HG03521 (cell line): ENCODE measurements around the gene LPP.
A peak's percentile ranks its signal among the peaks of the same experiment; 100 is the strongest.

Source experiments
- ATAC-seq: cut with Tn5 transposase; IDR thresholded peaks from one replicate; pipeline ENCODE4 v1.9.1; 2021; ENCODE audit warnings: mild to moderate bottlenecking, moderate library complexity; ENCODE audit not compliant: unreplicated experiment

Gene LPP

DNA sequence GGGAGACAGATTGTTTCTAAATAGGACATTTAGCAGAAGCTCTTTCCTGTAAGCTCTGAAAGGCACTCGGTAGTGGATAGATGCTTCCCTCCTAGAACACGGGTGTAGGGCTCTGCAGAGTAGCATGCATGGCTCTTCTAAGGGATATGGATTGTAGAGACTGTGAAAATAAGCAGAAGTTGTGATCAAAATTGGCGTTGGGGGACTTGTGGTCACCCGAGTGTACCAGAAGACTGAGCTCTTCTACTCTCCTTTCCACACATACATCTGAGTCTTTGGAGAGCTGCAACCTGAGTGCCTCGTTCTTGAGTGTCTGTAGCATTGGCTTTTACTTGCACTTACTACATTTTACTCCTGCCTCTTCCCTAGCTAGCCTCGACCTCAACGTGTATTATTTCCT lies 197.7 kb downstream of the LPP start:
- ATAC-seq = no peak

GRCh38 chr3:188352196-188352927 lies 198.4 kb downstream of the LPP start:
- no peak for ATAC-seq

DNA sequence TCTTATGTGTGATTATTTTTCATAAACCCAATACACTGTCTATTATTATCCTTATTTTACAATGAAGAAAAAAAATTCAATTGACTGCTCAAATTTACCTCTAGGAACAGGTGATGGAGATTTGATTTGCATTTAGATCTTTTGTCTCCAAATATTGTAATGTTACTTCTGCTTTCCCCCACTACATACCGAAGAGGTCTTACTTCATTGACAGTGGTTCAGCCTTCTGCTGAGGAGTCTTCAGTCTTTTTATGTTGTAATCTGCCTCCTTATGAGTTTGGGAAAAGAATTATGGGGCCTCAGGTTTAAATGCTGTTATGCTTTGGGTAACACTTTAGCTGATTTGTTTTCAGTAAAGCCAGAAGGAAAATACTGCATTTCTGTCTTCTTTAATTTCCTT lies 199.5 kb downstream of the LPP start:
- no peak for ATAC-seq

DNA sequence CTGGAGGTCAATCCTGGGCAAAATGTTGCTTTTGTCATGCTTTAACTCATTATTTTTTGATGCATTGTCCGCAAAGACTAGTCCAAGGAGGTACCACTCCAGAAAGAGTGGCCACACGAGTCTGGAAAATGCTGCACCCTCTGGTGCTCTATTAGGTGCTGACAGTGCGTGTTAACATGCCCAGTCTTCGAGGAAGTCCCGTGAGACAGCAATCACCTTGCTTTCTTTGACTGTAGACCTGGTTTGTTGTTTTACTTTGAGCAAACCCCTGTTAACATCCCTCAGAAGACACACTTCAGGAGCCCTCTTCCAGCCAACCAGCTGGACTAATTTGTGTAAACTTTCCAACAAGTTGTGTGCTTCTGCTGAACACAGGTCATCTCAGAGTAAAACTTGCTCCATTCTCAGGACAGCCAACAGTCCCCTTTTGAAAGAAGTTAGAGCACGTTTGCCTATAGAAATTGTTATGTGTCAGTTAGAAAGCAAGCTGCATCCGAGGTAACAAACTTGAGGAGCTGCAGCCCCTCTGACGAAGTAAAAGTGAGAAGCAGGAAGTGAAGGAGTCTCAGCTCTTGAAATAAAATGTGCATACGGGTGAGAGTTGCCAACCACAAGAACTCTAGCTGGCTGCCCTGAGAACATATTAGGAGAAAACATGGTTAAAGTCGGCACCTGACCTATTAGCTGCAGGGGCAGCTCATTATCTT lies 205.0 kb downstream of the LPP start:
- no peak for ATAC-seq

DNA sequence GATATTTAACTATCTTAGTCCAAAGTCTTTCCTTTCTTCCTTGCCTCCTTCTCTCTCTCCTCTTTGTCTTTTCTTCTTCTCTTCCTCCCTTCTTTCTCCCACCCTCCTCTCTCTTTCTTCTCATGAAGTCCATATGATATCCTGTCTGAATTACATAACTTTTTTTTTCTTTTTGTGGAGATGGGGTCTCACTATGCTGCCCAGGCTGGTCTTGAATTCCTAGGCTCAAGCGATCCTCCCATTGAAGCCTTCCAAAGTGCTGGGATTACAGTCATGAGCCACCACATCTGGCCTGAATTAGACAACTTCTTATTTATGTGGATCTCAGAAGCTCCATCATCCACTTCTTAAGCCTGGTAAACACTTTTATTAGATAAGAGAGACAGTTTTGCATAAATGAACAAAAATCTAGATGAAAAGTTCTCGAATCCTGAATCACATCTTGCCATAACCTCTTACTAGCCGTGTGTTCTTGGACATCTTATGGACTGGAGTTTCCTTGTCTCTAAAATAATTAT lies 206.5 kb downstream of the LPP start:
- no peak for ATAC-seq

GRCh38 chr3:188361888-188362287 lies 207.9 kb downstream of the LPP start:
- no peak for ATAC-seq

DNA sequence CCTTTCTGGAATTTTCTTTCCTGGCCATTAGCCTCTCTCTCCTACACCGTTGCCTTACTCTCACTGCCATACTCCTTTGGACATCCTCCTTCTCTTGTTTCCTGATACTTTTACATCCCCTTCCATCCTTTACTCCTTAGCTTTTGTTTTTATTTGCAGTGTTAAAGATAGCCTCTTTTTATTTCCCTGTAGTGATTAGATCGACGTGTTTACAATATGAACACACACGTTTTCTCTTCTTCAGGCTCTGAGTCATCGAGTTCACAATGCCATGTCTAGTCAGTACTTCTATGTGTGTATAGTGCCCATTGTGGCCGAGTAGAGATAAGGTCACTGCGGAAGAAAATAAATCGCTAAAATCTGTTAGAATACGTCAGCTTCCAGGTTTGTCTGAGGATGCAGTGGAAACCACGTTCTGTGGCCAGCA lies 208.5 kb downstream of the LPP start:
- ATAC-seq = no peak

DNA sequence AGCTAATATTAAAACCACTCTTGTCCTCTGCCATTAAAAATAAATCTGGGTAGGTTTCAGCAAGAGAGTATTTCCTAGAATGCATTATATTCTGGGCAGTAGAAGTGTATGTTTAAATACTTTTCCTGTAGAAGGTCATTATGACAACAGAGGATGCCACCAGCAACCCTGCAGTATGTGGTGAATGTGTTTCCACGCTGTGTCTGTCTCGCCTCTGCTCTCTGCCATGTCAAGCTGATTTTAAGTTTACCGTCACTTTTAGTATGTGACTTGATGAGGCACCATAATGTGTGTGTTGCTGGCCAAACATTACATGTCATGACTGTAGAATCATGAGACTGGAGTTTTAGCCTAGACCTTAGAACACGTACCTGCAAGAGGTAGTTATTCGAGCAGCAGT lies 211.2 kb downstream of the LPP start:
- ATAC-seq = no peak

- ATAC-seq = no peak
These were observed 212.2 kb downstream of the LPP start for GRCh38 chr3:188365988-188366698.

DNA sequence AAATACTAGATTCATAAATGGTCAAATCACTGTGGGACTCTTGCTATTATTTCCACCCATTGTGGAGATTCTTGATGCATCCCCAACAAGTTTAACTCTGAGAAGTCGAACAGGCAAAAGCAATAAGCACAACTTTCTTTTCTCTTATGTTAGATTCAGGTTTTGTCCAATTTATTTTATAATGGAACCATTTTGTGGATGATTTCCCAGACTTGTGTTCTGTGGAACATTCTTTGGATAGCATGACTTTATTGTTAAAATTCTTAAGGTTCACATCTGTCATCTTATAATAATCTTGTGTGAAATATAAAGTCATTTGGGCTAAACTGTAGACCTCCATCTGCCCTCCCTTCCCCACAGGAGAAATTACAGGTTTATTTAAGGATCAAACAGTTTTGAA lies 213.7 kb downstream of the LPP start:
- ATAC-seq = no peak

DNA sequence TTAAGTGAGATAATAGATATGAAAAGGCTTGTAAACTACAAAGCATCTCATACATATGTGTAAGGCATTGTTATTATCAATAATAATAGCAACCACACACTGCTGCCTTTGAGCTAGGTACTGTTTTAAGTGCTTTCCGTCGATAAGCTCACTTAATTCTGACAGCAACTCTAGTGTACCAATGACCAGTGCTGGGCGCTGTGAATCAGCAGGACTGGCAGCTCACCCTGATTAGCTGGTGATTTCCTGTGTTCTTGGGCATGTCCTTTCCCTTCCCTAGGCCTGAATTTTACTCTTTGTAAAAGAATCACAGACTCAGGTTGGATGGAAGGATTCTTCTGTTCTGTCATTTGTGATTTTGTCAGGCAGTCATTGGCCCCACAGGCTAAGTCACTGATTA lies 215.6 kb downstream of the LPP start:
- ATAC-seq = no peak

DNA sequence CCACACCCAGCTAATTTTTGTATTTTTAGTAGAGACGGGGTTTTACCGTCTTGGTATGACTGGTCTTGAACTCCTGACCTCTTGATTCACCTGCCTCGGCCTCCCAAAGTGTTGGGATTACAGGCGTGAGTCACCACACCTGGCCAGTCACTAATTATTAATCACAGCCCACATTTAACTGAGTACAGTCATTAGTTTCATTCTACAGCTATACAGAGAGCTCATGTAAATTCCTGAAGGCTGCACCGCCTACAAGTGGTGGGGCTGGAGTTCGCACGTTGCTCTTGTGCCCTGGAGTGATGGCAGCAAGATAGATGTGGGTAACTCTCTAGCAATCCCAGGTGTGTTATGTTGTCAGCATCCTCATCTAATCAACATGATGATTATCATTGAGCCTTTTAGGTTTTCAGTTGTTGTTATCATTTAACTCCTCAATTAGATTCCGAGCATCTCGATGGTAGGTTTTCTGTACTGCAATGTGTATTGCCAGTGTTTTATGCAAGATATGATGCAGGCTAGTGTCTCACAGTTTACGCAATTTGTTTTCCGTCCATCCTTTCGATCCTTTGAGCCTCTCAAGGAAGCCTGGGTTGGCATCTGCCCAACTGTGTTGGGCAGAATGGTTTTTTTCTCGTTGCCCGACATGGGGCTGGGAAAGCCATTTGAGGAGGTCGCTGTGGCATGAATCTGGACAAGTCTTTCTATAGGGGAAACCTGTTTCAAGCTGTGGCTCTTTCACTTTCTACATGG lies 216.3 kb downstream of the LPP start:
- ATAC-seq = no peak

DNA sequence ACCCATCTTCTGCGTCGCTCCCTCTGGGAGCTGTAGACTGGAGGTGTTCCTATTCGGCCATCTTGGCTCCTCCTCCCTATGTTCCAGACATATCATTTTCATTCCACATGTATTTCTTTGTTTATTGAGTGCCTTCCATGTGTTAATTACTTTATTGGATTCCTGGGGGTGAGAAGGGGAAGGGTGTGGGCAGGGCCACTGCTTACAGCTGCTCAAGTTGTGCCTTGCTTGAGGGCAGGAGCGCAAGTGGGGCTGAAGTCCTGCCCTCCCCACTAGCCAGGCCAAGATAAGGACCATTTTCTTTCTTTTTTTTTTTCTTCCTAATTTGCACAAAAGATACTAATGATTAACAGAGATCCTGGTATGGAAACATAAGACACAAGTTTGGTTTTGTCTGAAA lies 224.8 kb downstream of the LPP start:
- no peak for ATAC-seq

GRCh38 chr3:188380252-188380651 lies 226.3 kb downstream of the LPP start:
- ATAC-seq = no peak

DNA sequence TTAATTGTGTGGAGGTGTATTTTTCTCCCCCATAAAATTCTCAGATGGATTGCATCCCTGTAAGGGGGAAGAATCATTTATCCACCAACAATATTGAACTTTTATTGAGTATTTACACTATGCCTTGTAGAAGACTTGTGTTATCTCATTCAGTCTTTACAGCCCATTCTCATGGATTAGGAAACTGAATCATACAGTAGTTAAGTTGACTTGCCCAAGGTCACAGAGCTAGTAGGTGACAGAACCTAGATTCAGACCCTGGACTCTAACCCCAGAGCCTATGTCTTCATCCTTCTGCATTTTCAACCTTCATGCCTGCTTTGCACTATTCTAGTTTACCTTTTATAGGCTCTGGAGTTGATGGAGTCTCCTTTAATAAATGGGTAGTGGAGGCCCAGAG lies 226.8 kb downstream of the LPP start:
- no peak for ATAC-seq

GRCh38 chr3:188383748-188384147 lies 229.8 kb downstream of the LPP start:
- no peak for ATAC-seq

DNA sequence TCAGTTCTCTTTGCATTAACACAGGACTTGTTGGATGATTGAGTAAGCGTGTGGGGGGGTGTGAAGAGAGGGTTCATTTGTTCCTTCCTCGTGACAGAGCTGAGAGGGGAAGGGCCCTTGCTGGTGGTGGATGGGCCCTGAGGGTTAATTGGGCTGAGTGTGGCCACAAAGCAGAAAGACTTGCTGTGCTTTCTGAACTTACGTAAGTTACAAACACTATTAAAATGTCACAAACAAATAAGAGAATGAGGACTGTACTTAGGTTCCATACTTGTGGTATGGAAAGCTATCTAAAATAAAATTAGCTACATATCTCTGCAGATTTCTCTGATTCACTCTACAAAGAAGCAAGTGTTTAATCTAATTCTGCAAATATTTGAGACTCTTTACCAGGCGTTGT lies 231.3 kb downstream of the LPP start:
- no peak for ATAC-seq

DNA sequence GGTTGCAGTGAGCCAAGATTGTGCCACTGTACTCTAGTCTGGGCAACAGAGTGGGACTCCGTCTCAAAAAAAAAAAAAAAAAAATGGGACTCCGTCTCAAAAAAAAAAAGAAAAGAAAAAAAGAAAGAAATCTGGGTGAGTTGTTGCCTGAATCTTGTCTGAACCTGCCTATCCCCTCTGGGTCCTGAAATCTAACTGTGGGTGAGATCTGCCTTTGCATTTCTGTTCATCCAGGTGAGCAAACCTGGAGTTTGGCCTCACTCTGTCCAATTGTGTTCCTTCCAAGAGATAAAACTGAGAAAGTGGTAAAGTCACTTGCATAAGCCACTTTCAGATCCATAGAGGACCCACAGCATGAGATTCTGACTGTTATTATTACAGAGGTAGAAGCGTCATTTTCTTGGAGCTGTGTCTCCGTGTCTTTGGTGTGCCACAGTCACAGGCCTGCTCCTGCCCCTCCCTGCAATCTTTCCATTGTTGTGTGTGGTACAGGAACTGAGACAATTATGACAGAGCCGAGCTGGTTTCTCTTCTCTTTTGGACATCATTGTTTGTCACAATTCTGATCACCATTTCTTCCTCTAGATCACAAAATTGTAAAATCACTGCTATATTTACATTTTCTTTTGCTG lies 235.9 kb downstream of the LPP start:
- peak; percentile 96 for ATAC-seq

DNA sequence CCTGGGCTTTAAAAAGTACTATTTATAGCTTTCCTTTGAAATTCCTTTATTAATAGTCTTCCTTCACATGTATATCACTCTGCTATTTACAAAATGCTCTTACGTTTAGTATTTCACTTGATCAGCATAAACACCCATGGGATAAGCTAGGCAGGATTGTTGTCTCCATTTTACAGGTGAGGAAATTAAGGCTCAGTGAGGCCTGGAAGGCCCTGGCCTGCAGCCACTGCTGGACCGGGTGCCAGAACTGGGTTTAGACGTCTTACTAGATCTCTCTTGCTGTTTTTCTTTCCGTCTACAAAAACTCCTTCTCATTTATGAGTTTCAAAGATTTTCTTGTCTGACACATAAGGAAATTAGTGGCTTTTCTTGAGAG lies 236.4 kb downstream of the LPP start:
- no peak for ATAC-seq

- ATAC-seq = no peak
These were observed 237.0 kb downstream of the LPP start for GRCh38 chr3:188390775-188391443.
